Progenitor cell of endocrine pancreas (in vitro differentiated cells): ENCODE results near the gene GATAD1. TPM values are rescaled to one million over a fixed set of nuclear protein-coding genes. Genes with fewer than 3 reads are reported as not detected.

Experiments
- DNase-seq: peaks from one replicate; pipeline ENCODE4 v3.0.0; 2021; ENCODE audit warnings: low spot score; ENCODE audit not compliant: unreplicated experiment
- H3K27ac Mint-ChIP-seq: 2 replicates; pipeline ENCODE4 v1.8.0; 2021; ENCODE audit warnings: mild to moderate bottlenecking, moderate library complexity, mixed read lengths
- H3K27me3 Mint-ChIP-seq: 2 replicates; pipeline ENCODE4 v1.8.0; 2021; ENCODE audit warnings: mixed read lengths
- H3K36me3 Mint-ChIP-seq: 2 replicates; pipeline ENCODE4 v1.8.0; 2022; ENCODE audit warnings: mixed read lengths; ENCODE audit not compliant: insufficient read depth
- H3K4me1 Mint-ChIP-seq: 2 replicates; pipeline ENCODE4 v1.8.0; 2021; ENCODE audit warnings: low read depth, mixed read lengths
- H3K4me3 Mint-ChIP-seq: 2 replicates; pipeline ENCODE4 v1.8.0; 2021; ENCODE audit warnings: low read depth, mild to moderate bottlenecking, moderate library complexity, mixed read lengths
- H3K9me3 Mint-ChIP-seq: 2 replicates; pipeline ENCODE4 v1.8.0; 2021; ENCODE audit warnings: low read depth, mixed read lengths
- total RNA-seq: library from RNA; stranded (reverse); gene quantifications from 2 replicates; pipeline ENCODE4 v1.2.1, GENCODE V29; 2021
- TF ChIP-seq, protein P1 (sequence below): fragments of 200-600 bp; sonication (generic); IDR thresholded peaks from one replicate; pipeline ENCODE4 v1.5.0; 2021; ENCODE audit warnings: antibody characterized with exemption, mild to moderate bottlenecking; ENCODE audit not compliant: unreplicated experiment

The GATAD1 gene
- total RNA-seq, 1 donor from 2014 or later, result 51.0 TPM

DNA sequence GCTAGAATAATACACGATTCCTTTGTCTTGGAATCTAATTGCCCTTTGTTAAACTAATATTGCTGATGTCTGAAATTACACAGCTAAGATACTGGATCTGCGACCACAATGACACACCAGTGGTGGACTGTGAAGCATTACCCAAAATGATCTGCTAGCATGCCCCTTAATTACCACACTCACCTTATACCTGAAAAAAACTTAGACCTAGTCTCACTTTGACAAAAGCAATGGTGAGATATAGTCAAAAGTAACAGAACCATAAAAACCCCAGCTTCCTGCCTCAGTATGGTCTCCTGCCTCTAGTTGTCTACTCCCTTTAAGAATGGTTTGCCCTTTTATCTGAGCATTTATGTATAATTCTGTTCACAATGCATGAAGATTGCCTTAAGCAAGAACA is 51.3 kb downstream of the GATAD1 start:
- H3K27ac Mint-ChIP-seq, result peak overlapping the region; percentile 23
- H3K27me3 Mint-ChIP-seq, result no peaks in the 10 kb centered on the region
- TF ChIP-seq, protein P1, sequence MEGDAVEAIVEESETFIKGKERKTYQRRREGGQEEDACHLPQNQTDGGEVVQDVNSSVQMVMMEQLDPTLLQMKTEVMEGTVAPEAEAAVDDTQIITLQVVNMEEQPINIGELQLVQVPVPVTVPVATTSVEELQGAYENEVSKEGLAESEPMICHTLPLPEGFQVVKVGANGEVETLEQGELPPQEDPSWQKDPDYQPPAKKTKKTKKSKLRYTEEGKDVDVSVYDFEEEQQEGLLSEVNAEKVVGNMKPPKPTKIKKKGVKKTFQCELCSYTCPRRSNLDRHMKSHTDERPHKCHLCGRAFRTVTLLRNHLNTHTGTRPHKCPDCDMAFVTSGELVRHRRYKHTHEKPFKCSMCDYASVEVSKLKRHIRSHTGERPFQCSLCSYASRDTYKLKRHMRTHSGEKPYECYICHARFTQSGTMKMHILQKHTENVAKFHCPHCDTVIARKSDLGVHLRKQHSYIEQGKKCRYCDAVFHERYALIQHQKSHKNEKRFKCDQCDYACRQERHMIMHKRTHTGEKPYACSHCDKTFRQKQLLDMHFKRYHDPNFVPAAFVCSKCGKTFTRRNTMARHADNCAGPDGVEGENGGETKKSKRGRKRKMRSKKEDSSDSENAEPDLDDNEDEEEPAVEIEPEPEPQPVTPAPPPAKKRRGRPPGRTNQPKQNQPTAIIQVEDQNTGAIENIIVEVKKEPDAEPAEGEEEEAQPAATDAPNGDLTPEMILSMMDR, result no peak
- H3K36me3 Mint-ChIP-seq, result peaks cover 21% of the 10 kb centered on the region
- no peaks in the 10 kb centered on the region for H3K9me3 Mint-ChIP-seq
- no peaks in the 10 kb centered on the region for H3K4me1 Mint-ChIP-seq
- DNase-seq, result no peak
- H3K4me3 Mint-ChIP-seq, result no peak overlapping the region

DNA sequence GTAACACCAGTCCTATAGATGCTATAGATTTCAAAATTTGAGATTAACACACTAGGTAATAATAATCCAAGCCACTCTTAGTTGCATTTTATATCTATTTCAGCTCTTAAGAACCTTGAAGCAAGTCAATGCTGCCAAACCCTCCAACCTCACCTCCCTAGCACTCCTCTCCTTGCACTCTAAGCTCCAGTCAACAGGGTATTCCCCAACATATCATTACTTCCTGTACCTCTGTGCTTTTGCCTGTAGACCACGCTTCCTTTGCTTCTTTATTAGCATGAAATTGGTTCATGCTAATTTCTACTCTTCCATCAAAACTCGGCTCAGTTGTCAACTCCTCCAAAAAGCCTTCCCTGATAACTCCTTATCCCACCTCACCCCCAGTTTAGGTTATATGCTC is 56.5 kb downstream of the GATAD1 start:
- TF ChIP-seq, protein P1, result no peak
- no peak for DNase-seq
- H3K9me3 Mint-ChIP-seq, result no peaks in the 10 kb centered on the region
- H3K36me3 Mint-ChIP-seq, result peaks cover 22% of the 10 kb centered on the region
- H3K27me3 Mint-ChIP-seq, result no peaks in the 10 kb centered on the region
- H3K27ac Mint-ChIP-seq, result peak overlapping the region; percentile 71
- H3K4me3 Mint-ChIP-seq, result no peak overlapping the region
- no peaks in the 10 kb centered on the region for H3K4me1 Mint-ChIP-seq

DNA sequence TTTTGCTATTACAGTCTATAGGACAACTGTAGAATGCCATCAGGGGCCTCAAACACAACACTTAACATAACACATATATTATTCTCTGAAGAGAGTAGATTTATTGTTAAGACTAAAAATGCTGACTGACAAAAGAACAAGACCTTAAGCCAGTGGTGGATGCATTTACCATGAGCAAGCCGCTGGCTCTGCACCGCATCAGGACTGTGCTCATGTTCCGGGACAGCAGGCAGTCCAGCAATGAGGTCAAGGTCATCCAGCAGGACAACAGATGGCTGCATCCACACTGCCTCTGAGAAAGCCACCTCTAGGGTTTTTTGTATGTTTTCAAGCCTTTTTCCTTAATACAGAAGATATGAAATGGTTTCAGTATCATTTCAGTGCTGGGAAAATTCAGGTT is 57.3 kb downstream of the GATAD1 start:
- no peaks in the 10 kb centered on the region for H3K9me3 Mint-ChIP-seq
- no peak for DNase-seq
- TF ChIP-seq, protein P1, result no peak
- peaks cover 17% of the 10 kb centered on the region for H3K36me3 Mint-ChIP-seq
- H3K4me3 Mint-ChIP-seq, result no peak overlapping the region
- H3K4me1 Mint-ChIP-seq, result no peaks in the 10 kb centered on the region
- no peak overlapping the region for H3K27ac Mint-ChIP-seq
- no peaks in the 10 kb centered on the region for H3K27me3 Mint-ChIP-seq

DNA sequence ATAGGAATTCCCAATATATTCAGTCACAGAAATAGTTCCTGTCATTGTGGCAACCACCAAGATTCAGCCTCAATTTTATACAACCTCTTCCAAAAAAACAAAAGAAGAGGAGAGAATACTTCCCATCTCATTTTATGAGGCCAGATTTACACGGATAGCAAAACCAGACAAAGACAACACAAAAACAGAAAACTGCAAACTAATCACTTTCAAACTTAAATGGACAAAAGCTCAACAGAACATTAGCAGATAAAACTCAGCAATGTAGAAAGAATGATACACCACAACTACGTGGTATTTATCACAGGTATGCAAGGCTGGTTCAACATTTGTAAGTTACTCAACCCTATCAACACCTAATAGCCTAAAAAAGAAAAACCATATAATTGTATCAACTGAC is 59.1 kb downstream of the GATAD1 start:
- no peak overlapping the region for H3K27ac Mint-ChIP-seq
- no peak for DNase-seq
- TF ChIP-seq, protein P1, result no peak
- H3K4me1 Mint-ChIP-seq, result no peaks in the 10 kb centered on the region
- peaks cover 8% of the 10 kb centered on the region for H3K36me3 Mint-ChIP-seq
- H3K27me3 Mint-ChIP-seq, result no peaks in the 10 kb centered on the region
- H3K9me3 Mint-ChIP-seq, result no peaks in the 10 kb centered on the region
- no peak overlapping the region for H3K4me3 Mint-ChIP-seq

DNA sequence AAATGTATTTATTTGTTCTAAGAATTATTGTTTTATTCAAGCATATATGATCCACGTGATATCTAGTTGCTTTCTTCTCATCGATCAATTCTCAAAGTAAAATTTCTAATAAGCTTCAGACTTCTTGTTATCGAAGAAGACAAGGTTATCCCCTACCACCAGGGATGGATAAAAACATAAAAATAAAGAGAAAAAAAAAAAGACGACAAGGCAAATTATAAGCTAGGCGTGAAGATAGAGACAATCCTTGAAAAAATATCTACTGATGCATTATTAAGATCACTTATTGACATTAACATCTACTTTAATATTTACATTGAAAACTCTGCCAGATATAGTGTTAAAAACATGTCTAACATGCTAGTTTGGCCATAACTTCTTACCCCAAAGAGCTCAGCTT is 61.7 kb downstream of the GATAD1 start:
- no peak for DNase-seq
- no peaks in the 10 kb centered on the region for H3K9me3 Mint-ChIP-seq
- H3K27me3 Mint-ChIP-seq, result no peaks in the 10 kb centered on the region
- TF ChIP-seq, protein P1, result no peak
- no peak overlapping the region for H3K4me3 Mint-ChIP-seq
- no peaks in the 10 kb centered on the region for H3K4me1 Mint-ChIP-seq
- H3K27ac Mint-ChIP-seq, result no peak overlapping the region
- peaks cover 6% of the 10 kb centered on the region for H3K36me3 Mint-ChIP-seq

Other genes with a start within 250 kb of the GATAD1 start
- 49.0 and 51.6 TPM in 2 replicates for gene KRIT1, start 201.6 kb upstream of the GATAD1 start, total RNA-seq
- gene ANKIB1, start 201.5 kb upstream of the GATAD1 start, total RNA-seq, result 58.1 and 66.1 TPM in 2 replicates
- gene ERVW-1, start 30.5 kb downstream of the GATAD1 start, total RNA-seq, result not detected in 2 replicates
- gene PEX1, start 81.0 kb downstream of the GATAD1 start, total RNA-seq, result 26.8 TPM in 2 replicates
- gene RBM48, start 81.3 kb downstream of the GATAD1 start, total RNA-seq, result 14.8 and 16.7 TPM in 2 replicates
- gene FAM133B, start 142.9 kb downstream of the GATAD1 start, total RNA-seq, result 37.8 and 38.9 TPM in 2 replicates